ENCODE data around the gene NEBL. TPM values are rescaled to one million over a fixed set of nuclear protein-coding genes. Genes with fewer than 3 reads are reported as not detected.

Gene NEBL
- total RNA-seq, 1 donor from 2014 or later, result 77.6 TPM

DNA sequence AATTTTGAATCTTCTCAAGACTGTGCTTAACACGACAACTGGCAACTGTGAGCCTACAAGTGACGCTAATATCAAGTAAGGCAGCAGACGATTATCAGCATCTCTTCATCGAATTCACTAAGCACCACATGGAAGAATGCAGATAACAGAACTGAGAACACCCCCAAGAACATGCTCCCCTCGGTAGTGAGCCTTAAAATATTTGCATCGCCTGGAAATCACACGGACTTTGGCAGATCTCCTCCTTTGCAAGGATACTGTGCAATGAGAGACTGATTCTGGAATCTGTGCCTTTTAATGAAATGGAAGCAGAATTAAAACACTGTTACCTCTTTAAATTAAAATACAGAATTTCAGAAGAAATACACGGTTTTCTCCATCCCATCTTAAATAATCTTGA lies 38.2 kb upstream of the NEBL start:
- Histone ChIP-seq H3K4me1 (no peaks in the 10 kb centered on the region), H3K9me3 (ENCODE audit: low read depth) (no peaks in the 10 kb centered on the region), H2AFZ (replicated peaks) (no peak overlapping the region), H3K36me3 (peaks cover 4% of the 10 kb centered on the region), H3K9ac (no peak overlapping the region), H3K27me3 (no peaks in the 10 kb centered on the region), H3K27ac (no peak overlapping the region), H3K4me2 (no peak overlapping the region), H3K79me2 (ENCODE audit: low read depth) (no peaks in the 10 kb centered on the region), H3K4me3 (no peak overlapping the region), H3F3A (ENCODE audit: low read depth) (no peaks in the 10 kb centered on the region), H4K20me1 (ENCODE audit: low read depth) (no peaks in the 10 kb centered on the region)
- H3K27ac Mint-ChIP-seq, result no peak overlapping the region
- DNase-seq (ENCODE audit: low spot score), result no peak
- no peaks in the 10 kb centered on the region for H3K4me1 Mint-ChIP-seq
- H3K36me3 Mint-ChIP-seq, result peaks cover 33% of the 10 kb centered on the region
- no peak overlapping the region for H3K4me3 Mint-ChIP-seq
- peaks cover 23% of the 10 kb centered on the region for H3K9me3 Mint-ChIP-seq
- TF ChIP-seq, protein P1, sequence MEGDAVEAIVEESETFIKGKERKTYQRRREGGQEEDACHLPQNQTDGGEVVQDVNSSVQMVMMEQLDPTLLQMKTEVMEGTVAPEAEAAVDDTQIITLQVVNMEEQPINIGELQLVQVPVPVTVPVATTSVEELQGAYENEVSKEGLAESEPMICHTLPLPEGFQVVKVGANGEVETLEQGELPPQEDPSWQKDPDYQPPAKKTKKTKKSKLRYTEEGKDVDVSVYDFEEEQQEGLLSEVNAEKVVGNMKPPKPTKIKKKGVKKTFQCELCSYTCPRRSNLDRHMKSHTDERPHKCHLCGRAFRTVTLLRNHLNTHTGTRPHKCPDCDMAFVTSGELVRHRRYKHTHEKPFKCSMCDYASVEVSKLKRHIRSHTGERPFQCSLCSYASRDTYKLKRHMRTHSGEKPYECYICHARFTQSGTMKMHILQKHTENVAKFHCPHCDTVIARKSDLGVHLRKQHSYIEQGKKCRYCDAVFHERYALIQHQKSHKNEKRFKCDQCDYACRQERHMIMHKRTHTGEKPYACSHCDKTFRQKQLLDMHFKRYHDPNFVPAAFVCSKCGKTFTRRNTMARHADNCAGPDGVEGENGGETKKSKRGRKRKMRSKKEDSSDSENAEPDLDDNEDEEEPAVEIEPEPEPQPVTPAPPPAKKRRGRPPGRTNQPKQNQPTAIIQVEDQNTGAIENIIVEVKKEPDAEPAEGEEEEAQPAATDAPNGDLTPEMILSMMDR (IDR thresholded peaks at IDR 0.05), result no peak
- TF ChIP-seq EZH2 (IDR thresholded peaks at IDR 0.05) (no peak), EZH2phosphoT487 (IDR thresholded peaks at IDR 0.05) (no peak)
- H3K27me3 Mint-ChIP-seq (ENCODE audit: insufficient read depth, low read depth), result no peaks in the 10 kb centered on the region

GRCh38 chr10:20933705-20934104 lies 36.6 kb upstream of the NEBL start:
- Histone ChIP-seq H3K9me3 (ENCODE audit: low read depth) (no peaks in the 10 kb centered on the region), H3K4me2 (no peak overlapping the region), H3K4me3 (no peak overlapping the region), H3K9ac (no peak overlapping the region), H3K27ac (no peak overlapping the region), H4K20me1 (ENCODE audit: low read depth) (no peaks in the 10 kb centered on the region), H3K4me1 (no peaks in the 10 kb centered on the region), H3K79me2 (ENCODE audit: low read depth) (no peaks in the 10 kb centered on the region), H3K36me3 (peaks cover 4% of the 10 kb centered on the region), H3F3A (ENCODE audit: low read depth) (no peaks in the 10 kb centered on the region), H3K27me3 (no peaks in the 10 kb centered on the region), H2AFZ (replicated peaks) (no peak overlapping the region)
- no peaks in the 10 kb centered on the region for H3K27me3 Mint-ChIP-seq (ENCODE audit: insufficient read depth, low read depth)
- no peak overlapping the region for H3K27ac Mint-ChIP-seq
- H3K9me3 Mint-ChIP-seq, result peaks cover 20% of the 10 kb centered on the region
- DNase-seq (ENCODE audit: low spot score), result no peak
- H3K4me1 Mint-ChIP-seq, result no peaks in the 10 kb centered on the region
- no peak overlapping the region for H3K4me3 Mint-ChIP-seq
- peaks cover 28% of the 10 kb centered on the region for H3K36me3 Mint-ChIP-seq
- TF ChIP-seq, protein P1 (IDR thresholded peaks at IDR 0.05), result no peak
- TF ChIP-seq EZH2phosphoT487 (IDR thresholded peaks at IDR 0.05), result no peak
- no peak for TF ChIP-seq EZH2 (IDR thresholded peaks at IDR 0.05)

DNA sequence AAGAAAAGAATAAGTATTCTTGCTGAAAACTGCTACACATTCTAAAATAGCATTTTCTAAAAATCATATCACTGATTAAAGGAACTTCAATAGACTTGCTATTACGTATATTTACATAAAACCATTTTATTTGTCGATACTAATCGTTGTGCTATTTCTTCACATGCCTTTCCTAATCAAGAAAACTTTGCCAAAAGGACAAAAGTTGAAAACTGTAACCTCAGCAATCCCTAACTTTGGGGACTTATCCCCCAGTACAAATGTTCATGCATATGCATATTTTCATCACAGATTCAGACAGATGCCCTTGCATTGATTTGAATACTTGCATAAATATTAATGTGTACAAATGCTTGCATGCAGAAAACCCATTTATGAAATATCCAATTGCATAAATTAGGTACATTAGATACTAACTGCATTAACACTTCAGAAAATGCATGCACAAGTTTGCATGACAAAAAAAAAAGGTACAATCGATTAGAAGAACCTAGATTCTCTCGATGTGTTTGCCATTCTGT lies 35.6 kb upstream of the NEBL start:
- Histone ChIP-seq H3K4me2 (no peak overlapping the region), H2AFZ (replicated peaks) (no peak overlapping the region), H3K4me3 (no peak overlapping the region), H3K36me3 (peaks cover 4% of the 10 kb centered on the region), H3K4me1 (no peaks in the 10 kb centered on the region), H4K20me1 (ENCODE audit: low read depth) (no peaks in the 10 kb centered on the region), H3K9me3 (ENCODE audit: low read depth) (no peaks in the 10 kb centered on the region), H3K9ac (no peak overlapping the region), H3F3A (ENCODE audit: low read depth) (no peaks in the 10 kb centered on the region), H3K79me2 (ENCODE audit: low read depth) (no peaks in the 10 kb centered on the region), H3K27me3 (no peaks in the 10 kb centered on the region), H3K27ac (no peak overlapping the region)
- H3K27me3 Mint-ChIP-seq (ENCODE audit: insufficient read depth, low read depth), result no peaks in the 10 kb centered on the region
- no peaks in the 10 kb centered on the region for H3K4me1 Mint-ChIP-seq
- H3K36me3 Mint-ChIP-seq, result peaks cover 23% of the 10 kb centered on the region
- H3K4me3 Mint-ChIP-seq, result no peak overlapping the region
- DNase-seq (ENCODE audit: low spot score), result no peak
- TF ChIP-seq EZH2 (IDR thresholded peaks at IDR 0.05) (no peak), EZH2phosphoT487 (IDR thresholded peaks at IDR 0.05) (no peak)
- TF ChIP-seq, protein P1 (IDR thresholded peaks at IDR 0.05), result no peak
- H3K9me3 Mint-ChIP-seq, result peaks cover 13% of the 10 kb centered on the region
- no peak overlapping the region for H3K27ac Mint-ChIP-seq
